ENCODE data around the gene DNAI1.

Gene DNAI1

DNA sequence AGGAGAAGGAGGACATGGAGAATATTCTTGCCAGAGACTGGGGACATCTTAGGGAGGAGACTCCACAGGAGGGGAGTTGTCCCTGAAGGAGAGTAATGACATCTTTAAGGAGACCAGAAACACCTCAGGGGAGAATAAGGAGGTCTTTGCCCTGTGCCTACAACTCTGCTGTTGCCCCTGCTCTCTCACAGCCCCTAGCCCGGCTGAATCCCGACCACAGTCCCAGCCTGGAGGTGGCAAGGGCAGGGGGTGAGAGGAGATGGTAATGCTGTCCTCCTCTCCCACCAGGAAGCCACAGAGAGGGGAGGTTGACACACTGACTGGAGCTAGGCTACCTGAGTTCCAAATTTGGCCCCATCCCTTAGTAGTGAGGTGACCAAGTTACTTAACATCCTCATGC is 94.4 kb downstream of the DNAI1 start:
- no peak overlapping the region for H3K4me3 ChIP-seq (ENCODE audit: low read depth, low read length)
- no peak for DNase-seq (ENCODE audit: low read depth)

DNA sequence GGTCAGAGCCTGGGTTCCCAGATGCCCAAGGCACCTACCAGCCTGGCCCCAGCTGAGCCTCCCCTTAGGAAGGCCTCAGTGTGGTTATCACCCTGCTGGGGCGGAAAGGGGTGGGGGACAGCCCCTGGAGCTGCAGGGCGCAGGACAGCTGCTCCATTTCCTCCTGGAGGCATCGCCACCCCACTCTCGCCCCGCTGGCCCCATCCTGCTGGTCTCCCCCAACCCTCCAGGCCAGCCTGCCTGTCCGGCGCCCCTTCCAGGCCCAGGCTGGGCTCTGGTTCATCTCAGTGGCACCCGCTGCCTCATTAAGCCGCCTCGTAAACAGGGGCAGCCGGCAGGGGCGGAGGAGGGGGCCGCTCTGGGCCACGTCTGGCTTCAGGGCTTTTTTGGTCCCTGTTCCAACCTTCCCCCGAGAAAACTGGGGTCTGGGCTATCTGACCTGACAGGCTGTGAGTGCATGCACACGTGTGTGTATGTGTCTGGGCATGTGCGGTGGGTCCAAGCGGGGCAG is 95.0 kb downstream of the DNAI1 start:
- H3K4me3 ChIP-seq (ENCODE audit: low read depth, low read length), result no peak overlapping the region
- no peak for DNase-seq (ENCODE audit: low read depth)

DNA sequence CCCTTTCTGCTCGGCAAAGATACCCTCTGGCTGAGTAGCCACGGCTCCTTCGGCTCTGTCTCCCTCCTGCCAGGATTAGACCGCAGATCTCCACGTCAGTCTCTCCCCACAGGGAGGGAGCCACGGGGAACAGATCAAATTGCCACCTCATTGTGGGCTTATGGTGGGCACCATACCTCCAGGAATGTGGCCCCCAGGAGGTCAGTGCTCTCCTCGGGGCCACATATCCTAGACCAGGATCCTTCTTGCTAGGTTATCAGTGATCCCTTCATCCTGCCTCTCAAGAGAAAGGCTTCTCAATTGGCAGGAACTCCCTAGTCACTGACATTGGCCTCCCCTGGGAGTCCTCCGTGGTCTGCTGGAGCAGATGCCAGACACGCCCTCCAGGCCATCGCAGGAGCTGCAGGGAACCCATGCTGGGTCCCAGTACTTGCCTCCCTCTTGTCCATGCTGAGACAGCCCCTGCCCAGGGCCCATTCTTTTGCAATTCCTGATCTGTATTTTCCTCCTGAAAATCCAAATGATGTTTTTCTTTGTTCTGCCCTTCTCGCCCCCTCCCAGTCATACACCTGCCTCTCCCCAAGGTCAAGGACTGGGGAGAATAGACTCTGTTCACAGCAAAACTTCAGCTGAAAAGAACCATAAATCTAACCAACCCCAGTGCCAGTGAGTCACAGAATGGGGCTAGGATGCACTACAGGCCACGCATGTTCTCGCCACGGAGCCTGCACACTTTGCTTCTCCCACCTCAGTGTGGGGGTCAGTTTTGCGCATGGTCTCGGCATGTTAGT is 95.8 kb downstream of the DNAI1 start:
- H3K4me3 ChIP-seq (ENCODE audit: low read depth, low read length), result no peak overlapping the region

DNA sequence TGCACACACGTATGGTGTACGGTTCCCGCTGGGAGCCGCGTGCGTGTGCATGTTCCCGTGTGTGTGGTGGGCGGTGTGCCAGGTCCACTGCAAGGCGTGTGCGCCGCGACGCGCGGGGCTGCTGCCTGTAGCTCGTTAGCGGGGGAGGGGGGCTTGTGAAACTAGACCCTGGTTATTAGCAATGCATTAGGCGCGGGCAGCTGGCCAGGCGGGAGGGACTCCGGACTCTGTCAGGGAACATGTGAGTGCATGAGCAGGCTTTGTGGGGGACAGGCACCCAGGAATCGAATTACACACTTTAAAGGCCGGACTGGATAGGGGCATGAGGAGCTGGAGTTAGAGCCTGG is 96.4 kb downstream of the DNAI1 start:
- H3K4me3 ChIP-seq (ENCODE audit: low read depth, low read length), result no peak overlapping the region
- DNase-seq (ENCODE audit: low read depth), result no peak

More for the DNA sequence above, 95.8 kb downstream of the DNAI1 start:
- no peak for DNase-seq (ENCODE audit: low read depth)

DNA sequence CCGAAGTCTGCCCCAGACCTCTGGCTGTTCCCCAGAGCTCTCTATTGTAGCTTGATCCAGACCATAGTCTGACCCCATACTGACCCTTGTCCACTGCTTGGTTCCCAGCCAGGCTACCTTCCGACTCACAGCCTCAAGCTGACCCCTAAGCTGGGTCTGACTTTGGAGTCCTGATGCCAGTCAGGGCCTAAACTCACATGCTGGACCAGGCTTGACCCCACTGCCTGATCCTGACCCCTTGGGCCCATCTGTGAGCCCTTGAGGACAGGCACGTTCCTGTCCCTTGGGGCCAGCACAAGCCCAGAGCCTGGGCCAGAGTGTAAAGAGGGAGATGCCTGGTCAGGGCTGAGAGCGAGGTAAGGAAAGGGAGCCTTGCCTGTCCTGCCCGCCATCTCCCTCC is 96.9 kb downstream of the DNAI1 start:
- H3K4me3 ChIP-seq (ENCODE audit: low read depth, low read length), result no peak overlapping the region
- DNase-seq (ENCODE audit: low read depth), result no peak

DNA sequence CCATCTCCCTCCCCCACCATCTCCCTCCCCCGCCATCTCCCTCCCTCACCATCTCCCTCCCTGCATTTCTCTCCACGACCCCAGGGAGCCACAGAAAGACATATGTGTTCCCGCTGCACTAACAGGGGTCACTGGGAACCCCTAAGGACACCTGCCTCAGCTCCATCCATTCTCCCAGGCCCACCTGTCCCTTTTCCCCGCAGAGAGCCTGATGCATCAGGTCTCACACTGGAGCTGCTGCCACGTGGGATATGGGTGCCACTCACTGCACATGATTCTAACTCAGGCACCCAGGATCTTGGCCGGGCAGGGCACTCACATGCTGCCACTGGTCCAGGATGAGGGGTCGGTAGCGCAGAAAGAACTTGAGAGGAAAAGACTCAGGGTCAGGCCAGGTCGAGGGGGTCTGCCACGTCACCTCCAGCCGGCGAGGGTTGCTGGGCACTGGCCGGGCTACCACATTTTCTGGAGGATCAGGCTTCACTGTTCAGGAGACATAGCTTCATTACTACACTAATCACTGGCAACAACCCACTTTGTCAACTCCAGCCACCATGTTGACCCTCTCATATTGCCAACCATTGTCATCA is 97.4 kb downstream of the DNAI1 start:
- no peak for DNase-seq (ENCODE audit: low read depth)
- H3K4me3 ChIP-seq (ENCODE audit: low read depth, low read length), result no peak overlapping the region

DNA sequence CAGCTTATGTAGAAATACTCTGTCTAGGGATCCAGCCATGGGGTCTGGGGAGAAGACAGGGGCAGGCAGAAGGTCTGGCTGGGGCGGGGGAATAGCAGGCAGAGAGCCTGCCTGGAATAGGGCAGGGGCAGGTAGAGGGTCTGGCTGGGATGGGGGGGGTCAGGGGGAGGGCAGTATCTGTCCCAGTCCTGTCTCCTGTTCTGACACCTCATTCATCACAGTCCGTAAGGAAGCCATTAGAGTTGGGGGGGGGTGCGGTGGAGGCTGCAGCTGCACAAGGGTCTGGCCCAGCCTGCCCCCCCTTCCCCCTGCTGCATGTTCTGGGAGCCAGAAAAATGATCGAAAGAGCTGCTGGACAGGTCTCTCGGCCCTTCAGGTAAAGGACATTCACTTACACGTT is 98.3 kb downstream of the DNAI1 start:
- no peak for DNase-seq (ENCODE audit: low read depth)
- H3K4me3 ChIP-seq (ENCODE audit: low read depth, low read length), result no peak overlapping the region

DNA sequence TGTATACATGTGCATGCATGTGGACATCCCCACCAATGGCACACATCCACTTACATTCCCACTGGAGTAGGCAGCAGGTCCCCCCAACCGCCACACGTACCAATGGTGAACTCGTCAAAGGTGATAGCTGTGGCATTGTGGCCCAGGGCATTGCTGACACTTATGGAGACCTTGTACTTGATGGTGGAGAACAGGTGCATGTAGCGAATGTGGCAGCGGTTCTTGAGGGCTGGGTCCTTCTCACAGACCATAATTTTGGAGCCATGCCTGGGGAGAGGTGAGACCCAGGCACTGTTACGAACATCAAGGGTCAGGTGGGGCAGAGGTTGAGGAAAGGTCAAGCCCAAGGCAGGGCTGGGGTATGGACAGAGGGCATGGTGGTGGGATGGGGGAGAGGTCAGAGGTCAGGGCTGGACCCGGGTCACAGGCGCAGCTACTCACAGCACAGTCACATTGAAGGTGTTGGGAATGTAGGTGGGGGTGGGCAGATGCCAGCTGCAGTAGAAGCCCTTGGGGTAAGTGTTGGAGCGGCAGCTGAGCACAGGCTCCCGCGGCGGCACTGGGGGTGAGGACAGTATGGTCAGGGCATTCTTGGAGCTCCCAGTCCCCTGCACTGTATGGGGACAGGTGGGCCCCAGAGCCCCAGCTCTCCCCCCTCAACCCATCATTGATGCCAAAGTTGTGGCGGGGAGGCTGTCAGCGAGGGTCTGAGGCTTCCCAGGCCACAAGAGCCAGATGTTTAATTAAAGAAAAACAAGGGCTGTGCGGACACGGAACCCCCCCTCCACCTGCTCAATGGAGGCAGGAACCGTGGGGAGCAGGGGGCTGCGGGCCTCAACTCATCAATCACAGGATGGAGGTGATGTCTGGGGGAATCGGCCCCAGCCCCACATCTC is 99.1 kb downstream of the DNAI1 start:
- no peak for DNase-seq (ENCODE audit: low read depth)
- no peak overlapping the region for H3K4me3 ChIP-seq (ENCODE audit: low read depth, low read length)

DNA sequence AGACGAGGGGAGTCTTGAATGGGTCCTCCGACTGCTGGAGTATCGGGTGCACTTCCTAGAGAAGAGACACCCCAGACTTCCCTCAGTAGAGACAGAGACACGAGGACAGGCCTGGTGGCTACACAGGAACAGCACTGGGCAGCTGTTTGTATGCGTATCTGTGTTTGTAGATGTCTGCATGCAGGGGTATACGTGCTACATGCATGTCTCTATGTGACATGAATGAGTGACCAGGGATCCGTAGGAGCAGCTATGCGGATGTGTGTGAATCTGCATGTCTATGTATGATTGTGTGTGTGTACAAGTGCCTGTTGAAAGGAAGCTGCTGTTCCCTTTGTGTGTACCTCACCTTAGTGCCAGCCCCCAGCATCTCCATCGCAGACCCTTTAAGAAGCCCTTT is 99.8 kb downstream of the DNAI1 start:
- DNase-seq (ENCODE audit: low read depth), result no peak

DNA sequence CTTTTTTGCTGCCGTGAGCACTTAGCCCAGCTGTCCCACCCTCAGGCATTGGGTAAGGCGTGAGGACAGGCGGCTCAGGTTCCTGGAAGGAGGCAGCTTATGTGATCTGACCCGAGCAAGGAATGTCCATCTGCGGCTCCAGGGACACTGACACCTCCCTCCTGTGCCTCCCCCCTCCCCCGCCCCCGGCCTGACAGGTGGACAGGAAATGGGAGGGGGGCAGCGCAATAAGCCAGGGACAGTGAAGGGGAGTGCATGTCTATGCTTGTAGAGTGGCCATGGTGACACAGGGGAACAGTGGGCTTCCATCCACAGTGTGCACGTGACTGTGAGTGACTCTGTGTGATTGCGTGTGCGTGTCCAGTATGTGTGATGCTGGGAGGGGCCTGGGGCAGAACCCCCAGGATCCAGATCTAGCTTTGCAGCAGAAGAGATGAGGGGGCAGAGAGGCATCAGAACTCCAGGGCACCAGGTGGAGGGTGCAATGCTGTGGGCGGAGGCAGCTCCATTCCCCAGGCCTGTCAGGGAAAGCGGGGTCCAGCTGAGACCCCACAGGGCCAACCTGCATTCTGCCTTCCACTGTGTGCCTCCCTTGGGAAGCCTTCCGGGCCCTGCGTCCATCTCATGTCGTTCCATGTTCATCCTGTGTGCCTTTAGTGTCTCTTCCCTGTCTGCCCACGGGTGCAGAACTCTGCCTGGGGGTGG is 100.5 kb downstream of the DNAI1 start:
- no peak overlapping the region for H3K4me3 ChIP-seq (ENCODE audit: low read depth, low read length)

More for the DNA sequence above, 99.8 kb downstream of the DNAI1 start:
- no peak overlapping the region for H3K4me3 ChIP-seq (ENCODE audit: low read depth, low read length)

DNA sequence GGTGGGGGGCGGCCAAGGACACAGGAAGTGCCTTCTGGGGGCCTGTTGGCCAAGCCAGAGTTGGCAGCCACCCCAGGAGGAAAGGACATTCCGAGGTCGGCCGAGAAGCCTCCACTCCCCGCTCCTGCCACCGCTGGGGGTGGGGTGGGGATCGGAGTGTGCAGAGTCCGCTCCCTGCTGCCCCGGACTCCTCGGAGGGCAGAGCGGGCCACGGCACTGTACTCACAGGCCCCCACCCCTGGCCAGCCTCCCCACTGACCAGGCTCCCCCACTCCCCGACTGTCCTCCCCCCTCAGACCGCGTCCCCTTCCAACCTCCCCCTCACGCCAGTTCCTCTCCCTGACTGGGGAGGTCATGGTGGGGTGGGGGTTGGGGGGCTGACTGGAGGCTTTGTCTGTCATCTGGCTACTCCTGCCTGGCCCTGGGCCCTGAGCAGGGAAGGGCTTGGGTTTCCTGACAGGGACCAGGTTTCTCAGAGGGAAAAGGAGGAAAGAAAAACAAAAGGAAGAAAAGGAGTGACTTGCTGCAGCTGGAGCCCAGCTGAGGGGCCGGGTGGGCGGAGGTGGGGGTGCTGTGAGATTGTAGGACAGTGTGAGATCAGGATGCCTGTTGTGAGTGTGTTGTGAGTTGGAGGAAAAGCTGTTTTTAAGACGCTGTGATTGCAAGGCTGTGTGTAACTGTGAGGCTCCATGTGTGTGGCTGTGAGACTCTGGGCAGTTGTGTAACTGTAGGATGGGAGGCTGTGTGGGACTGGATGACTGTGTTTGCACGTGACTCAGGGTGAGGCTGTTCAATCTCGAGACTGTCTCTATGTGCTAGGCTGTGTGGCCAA is 101.2 kb downstream of the DNAI1 start:
- no peak for DNase-seq (ENCODE audit: low read depth)
- H3K4me3 ChIP-seq (ENCODE audit: low read depth, low read length), result no peak overlapping the region

More for the DNA sequence above, 100.5 kb downstream of the DNAI1 start:
- peak; percentile 16 for DNase-seq (ENCODE audit: low read depth)

DNA sequence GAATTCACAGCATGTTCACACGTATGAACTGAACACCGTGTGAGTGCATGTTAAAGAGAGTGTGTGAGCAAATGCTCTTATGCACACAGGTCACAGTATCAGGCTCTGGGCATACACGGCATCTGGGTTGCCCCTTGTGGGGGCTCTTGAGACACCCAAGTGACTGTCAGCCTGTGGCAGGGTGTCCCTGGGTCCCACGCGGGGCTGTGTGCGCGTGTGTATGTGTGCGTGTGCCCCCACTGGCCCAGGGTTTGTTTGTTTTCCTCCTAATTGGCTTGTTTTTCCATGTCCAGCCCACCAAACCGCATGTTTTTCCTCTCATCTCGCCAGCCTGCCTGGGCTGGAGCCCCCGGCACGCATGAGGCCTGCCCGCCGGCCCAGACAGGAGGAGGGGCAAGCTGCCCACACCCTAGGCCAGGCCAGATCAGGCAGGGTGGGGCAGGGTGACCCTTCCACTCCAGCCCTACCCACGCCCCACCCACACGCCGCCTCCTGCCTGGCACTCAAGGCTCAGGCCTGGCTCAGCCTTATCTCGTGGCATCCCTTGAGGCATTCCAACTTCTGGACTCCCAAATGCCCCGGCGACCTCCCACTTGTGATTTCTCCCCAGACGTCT is 102.1 kb downstream of the DNAI1 start:
- no peak overlapping the region for H3K4me3 ChIP-seq (ENCODE audit: low read depth, low read length)
- no peak for DNase-seq (ENCODE audit: low read depth)

DNA sequence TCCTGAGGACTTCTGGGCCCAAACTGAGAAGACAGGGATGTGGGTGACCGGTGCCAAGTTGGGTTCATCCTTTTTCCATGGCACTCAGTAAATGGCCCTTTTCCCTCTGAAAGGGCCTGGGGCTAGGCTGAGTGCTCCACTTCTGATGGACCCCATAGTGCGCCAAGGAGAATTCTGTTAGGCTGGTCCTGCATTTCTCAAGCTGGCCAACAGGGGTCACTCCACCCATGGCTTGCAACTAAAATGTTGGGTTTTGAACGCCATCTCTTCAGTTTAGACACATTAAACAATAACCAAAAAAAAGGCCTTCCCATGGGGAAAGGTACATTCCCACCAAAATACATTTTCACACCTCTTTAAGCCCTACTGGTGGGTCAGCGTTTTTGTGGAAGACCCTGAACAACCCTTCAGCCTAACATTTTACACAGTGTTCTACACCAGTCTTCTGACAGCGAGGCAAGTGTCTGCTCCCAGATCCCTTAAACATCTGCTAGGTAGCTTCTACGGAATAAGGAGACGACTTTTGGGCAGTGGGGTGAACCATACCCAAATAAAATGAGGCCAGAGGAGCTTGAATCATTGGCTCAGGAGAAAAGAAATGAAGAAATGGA is 103.6 kb downstream of the DNAI1 start:
- H3K4me3 ChIP-seq (ENCODE audit: low read depth, low read length), result no peak overlapping the region
- no peak for DNase-seq (ENCODE audit: low read depth)

DNA sequence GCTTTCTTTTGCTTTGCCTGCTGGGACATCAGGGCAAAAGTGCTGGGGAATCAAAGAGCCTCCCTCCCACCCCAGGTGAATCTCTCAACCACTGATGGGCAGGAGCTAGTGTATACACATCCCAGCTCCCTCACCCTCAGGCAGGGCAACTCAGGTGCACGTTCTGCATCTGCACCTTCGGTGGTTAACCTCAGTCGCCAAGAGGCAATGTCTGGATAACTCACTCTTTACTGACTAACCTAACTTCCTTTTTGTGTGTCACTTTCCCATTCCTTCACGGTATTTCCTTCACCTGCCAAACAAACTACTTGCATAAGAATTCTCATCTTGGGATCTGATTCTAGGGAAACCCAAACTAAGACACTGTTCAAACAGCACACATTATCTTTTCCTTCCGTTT is 104.7 kb downstream of the DNAI1 start:
- DNase-seq (ENCODE audit: low read depth), result no peak
- no peak overlapping the region for H3K4me3 ChIP-seq (ENCODE audit: low read depth, low read length)

DNA sequence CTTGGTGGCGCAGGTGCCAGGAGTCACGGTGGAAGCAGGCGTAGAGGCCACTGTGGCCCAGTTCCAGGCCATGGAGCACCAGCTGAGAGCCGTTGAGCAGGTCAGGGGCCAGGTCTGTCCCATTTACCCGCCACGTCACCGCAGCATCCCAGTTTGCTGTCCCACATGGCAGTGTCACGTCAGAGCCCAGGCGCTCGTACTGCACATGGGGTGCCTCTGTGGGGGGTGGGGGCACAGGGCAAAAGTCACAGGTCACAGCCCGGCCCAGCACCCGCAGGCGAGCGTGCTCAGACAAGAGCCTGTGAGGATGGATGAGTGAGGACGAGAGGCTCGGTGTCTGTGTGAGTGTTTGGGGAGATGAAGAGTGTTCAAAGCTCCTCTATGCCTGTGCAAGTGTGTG is 106.0 kb downstream of the DNAI1 start:
- H3K4me3 ChIP-seq (ENCODE audit: low read depth, low read length), result no peak overlapping the region
- no peak for DNase-seq (ENCODE audit: low read depth)

DNA sequence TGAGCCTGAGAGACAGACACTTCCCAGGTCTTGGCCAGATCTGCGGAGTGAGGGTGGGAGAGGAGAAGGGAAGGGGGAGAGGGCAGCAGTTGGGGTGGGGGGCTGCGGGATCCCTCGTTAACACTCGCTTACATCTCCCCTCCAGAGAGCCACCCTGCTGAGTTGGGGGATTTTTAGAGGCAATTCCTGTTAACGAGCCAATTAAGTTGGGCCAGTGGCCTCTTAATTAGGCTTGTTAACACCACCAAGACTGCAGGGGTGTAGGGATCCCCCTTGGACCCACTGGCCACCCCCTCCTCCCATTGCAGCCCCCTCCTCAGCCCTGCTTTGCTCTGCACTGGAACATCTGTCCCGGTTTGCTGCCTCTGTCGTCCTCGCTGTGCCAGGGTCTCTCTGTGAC is 107.3 kb downstream of the DNAI1 start:
- DNase-seq (ENCODE audit: low read depth), result no peak
- H3K4me3 ChIP-seq (ENCODE audit: low read depth, low read length), result no peak overlapping the region

DNA sequence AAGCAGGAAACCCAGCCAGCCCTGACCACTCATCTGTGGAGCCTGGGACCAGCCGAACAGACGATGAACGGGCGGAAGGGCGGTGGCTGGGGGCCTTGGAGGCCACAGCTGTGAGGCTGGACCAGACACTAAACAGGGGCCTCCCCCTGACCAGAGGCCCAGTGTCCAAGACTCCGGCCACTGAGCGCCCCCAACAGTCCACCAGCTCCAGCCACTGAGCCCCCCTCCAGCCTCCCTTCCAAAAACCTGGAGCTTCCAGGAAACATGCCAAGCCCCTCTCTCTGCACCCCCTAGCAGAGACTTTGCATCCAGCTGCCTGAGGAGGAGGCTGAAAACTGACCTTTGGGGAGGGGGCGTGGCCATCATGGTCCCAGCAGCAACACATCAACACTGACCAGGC is 107.7 kb downstream of the DNAI1 start:
- H3K4me3 ChIP-seq (ENCODE audit: low read depth, low read length), result no peak overlapping the region
- no peak for DNase-seq (ENCODE audit: low read depth)

DNA sequence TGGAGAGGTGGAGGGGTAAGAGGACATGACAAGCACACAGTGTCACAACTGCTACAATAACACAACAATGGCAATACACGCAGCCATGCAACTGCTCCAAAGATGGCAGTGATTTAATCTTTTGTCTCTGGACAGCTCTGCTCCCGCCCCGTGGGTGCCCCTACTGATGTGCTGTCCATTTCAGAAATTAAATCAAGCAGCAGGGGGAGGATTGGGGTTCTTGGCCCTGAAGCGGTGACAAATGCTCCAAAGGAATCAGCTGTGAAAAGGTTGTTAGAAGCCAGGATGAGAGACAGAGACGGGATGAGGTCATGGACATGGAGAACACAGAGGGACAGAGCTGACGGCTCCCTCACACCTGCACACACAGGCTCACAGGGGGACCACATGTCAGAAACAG is 108.4 kb downstream of the DNAI1 start:
- DNase-seq (ENCODE audit: low read depth), result no peak
- no peak overlapping the region for H3K4me3 ChIP-seq (ENCODE audit: low read depth, low read length)

Measured in skeletal muscle cell (primary cell).